ENCODE results near the gene MYO9A.
"Not testable (repeated sequence)": the region's sequence is repeated elsewhere in the genome, so short reads cannot be mapped to it uniquely, and the experiment has no call there.

The MYO9A gene

GRCh38 chr15:72009222-72009621 is 108.7 kb downstream of the MYO9A start:
- peaks cover 24% of the 10 kb centered on the region for H3K36me3 Mint-ChIP-seq
- no peaks in the 10 kb centered on the region for H3K27me3 Mint-ChIP-seq
- no peak overlapping the region for H3K4me3 Mint-ChIP-seq
- no peak overlapping the region for H3K27ac Mint-ChIP-seq
- H3K9me3 Mint-ChIP-seq (ENCODE audit: low read depth): no peaks in the 10 kb centered on the region
- no peaks in the 10 kb centered on the region for H3K4me1 Mint-ChIP-seq (ENCODE audit: low read depth)

- Mint-ChIP-seq H3K27ac (no peak overlapping the region), H3K9me3 (ENCODE audit: low read depth) (no peaks in the 10 kb centered on the region), H3K4me3 (no peak overlapping the region), H3K36me3 (peaks cover 28% of the 10 kb centered on the region), H3K27me3 (no peaks in the 10 kb centered on the region), H3K4me1 (ENCODE audit: low read depth) (no peaks in the 10 kb centered on the region)
Observed at GRCh38 chr15:72006382-72006781, 111.6 kb downstream of the MYO9A start.

GRCh38 chr15:72005483-72005882 is 112.5 kb downstream of the MYO9A start:
- Mint-ChIP-seq H3K36me3 (peaks cover 28% of the 10 kb centered on the region), H3K27ac (no peak overlapping the region), H3K4me3 (no peak overlapping the region), H3K9me3 (ENCODE audit: low read depth) (no peaks in the 10 kb centered on the region), H3K27me3 (no peaks in the 10 kb centered on the region), H3K4me1 (ENCODE audit: low read depth) (no peaks in the 10 kb centered on the region)

GRCh38 chr15:71999807-72000206 is 118.1 kb downstream of the MYO9A start:
- H3K27ac Mint-ChIP-seq: no peak overlapping the region
- peaks cover 22% of the 10 kb centered on the region for H3K36me3 Mint-ChIP-seq
- no peaks in the 10 kb centered on the region for H3K27me3 Mint-ChIP-seq
- no peaks in the 10 kb centered on the region for H3K9me3 Mint-ChIP-seq (ENCODE audit: low read depth)
- H3K4me3 Mint-ChIP-seq: no peak overlapping the region
- H3K4me1 Mint-ChIP-seq (ENCODE audit: low read depth): no peaks in the 10 kb centered on the region

- H3K4me1 Mint-ChIP-seq (ENCODE audit: low read depth); H3K9me3 Mint-ChIP-seq (ENCODE audit: low read depth); H3K27me3 Mint-ChIP-seq; H3K27ac Mint-ChIP-seq; H3K4me3 Mint-ChIP-seq: not testable (repeated sequence)
- peaks cover 19% of the 10 kb centered on the region for H3K36me3 Mint-ChIP-seq
Observed at GRCh38 chr15:71998717-71999116, 119.2 kb downstream of the MYO9A start.

GRCh38 chr15:71997691-71998090 is 120.3 kb downstream of the MYO9A start:
- H3K9me3 Mint-ChIP-seq (ENCODE audit: low read depth): no peaks in the 10 kb centered on the region
- no peaks in the 10 kb centered on the region for H3K27me3 Mint-ChIP-seq
- H3K4me3 Mint-ChIP-seq: no peak overlapping the region
- H3K4me1 Mint-ChIP-seq (ENCODE audit: low read depth): no peaks in the 10 kb centered on the region
- H3K27ac Mint-ChIP-seq: no peak overlapping the region
- peaks cover 18% of the 10 kb centered on the region for H3K36me3 Mint-ChIP-seq

GRCh38 chr15:71975816-71976150 is 142.2 kb downstream of the MYO9A start:
- Mint-ChIP-seq H3K9me3 (ENCODE audit: low read depth) (no peaks in the 10 kb centered on the region), H3K27ac (no peak overlapping the region), H3K4me3 (no peak overlapping the region), H3K36me3 (peaks cover 21% of the 10 kb centered on the region), H3K27me3 (no peaks in the 10 kb centered on the region), H3K4me1 (ENCODE audit: low read depth) (no peaks in the 10 kb centered on the region)

- Mint-ChIP-seq H3K27ac (no peak overlapping the region), H3K4me3 (no peak overlapping the region), H3K36me3 (peaks cover 19% of the 10 kb centered on the region), H3K27me3 (no peaks in the 10 kb centered on the region), H3K9me3 (ENCODE audit: low read depth) (no peaks in the 10 kb centered on the region), H3K4me1 (ENCODE audit: low read depth) (no peaks in the 10 kb centered on the region)
Observed at GRCh38 chr15:71974211-71974610, 143.7 kb downstream of the MYO9A start.

- Mint-ChIP-seq H3K4me3 (no peak overlapping the region), H3K4me1 (ENCODE audit: low read depth) (no peaks in the 10 kb centered on the region), H3K27me3 (no peaks in the 10 kb centered on the region), H3K27ac (no peak overlapping the region), H3K9me3 (ENCODE audit: low read depth) (no peaks in the 10 kb centered on the region), H3K36me3 (peaks cover 16% of the 10 kb centered on the region)
Observed at GRCh38 chr15:71973366-71973765, 144.6 kb downstream of the MYO9A start.

GRCh38 chr15:71971905-71972304 is 146.0 kb downstream of the MYO9A start:
- peaks cover 15% of the 10 kb centered on the region for H3K36me3 Mint-ChIP-seq
- H3K27ac Mint-ChIP-seq: no peak overlapping the region
- H3K4me3 Mint-ChIP-seq: no peak overlapping the region
- H3K4me1 Mint-ChIP-seq (ENCODE audit: low read depth): no peaks in the 10 kb centered on the region
- H3K9me3 Mint-ChIP-seq (ENCODE audit: low read depth): no peaks in the 10 kb centered on the region
- no peaks in the 10 kb centered on the region for H3K27me3 Mint-ChIP-seq

- H3K36me3 Mint-ChIP-seq: peaks cover 13% of the 10 kb centered on the region
- H3K4me1 Mint-ChIP-seq (ENCODE audit: low read depth): no peaks in the 10 kb centered on the region
- H3K9me3 Mint-ChIP-seq (ENCODE audit: low read depth): no peaks in the 10 kb centered on the region
- no peak overlapping the region for H3K4me3 Mint-ChIP-seq
- H3K27me3 Mint-ChIP-seq: no peaks in the 10 kb centered on the region
- no peak overlapping the region for H3K27ac Mint-ChIP-seq
Observed at GRCh38 chr15:71970435-71970834, 147.5 kb downstream of the MYO9A start.

- no peak overlapping the region for H3K4me3 Mint-ChIP-seq
- no peaks in the 10 kb centered on the region for H3K4me1 Mint-ChIP-seq (ENCODE audit: low read depth)
- peaks cover 12% of the 10 kb centered on the region for H3K36me3 Mint-ChIP-seq
- H3K9me3 Mint-ChIP-seq (ENCODE audit: low read depth): no peaks in the 10 kb centered on the region
- no peak overlapping the region for H3K27ac Mint-ChIP-seq
- no peaks in the 10 kb centered on the region for H3K27me3 Mint-ChIP-seq
Observed at GRCh38 chr15:71962537-71962936, 155.4 kb downstream of the MYO9A start.

- peaks cover 12% of the 10 kb centered on the region for H3K36me3 Mint-ChIP-seq
- H3K27me3 Mint-ChIP-seq: no peaks in the 10 kb centered on the region
- no peak overlapping the region for H3K4me3 Mint-ChIP-seq
- H3K4me1 Mint-ChIP-seq (ENCODE audit: low read depth): no peaks in the 10 kb centered on the region
- no peaks in the 10 kb centered on the region for H3K9me3 Mint-ChIP-seq (ENCODE audit: low read depth)
- no peak overlapping the region for H3K27ac Mint-ChIP-seq
Observed at GRCh38 chr15:71957026-71957425, 160.9 kb downstream of the MYO9A start.

GRCh38 chr15:71951134-71951533 is 166.8 kb downstream of the MYO9A start:
- H3K27ac Mint-ChIP-seq: no peak overlapping the region
- H3K4me1 Mint-ChIP-seq (ENCODE audit: low read depth): no peaks in the 10 kb centered on the region
- H3K9me3 Mint-ChIP-seq (ENCODE audit: low read depth): no peaks in the 10 kb centered on the region
- peaks cover 13% of the 10 kb centered on the region for H3K36me3 Mint-ChIP-seq
- H3K27me3 Mint-ChIP-seq: no peaks in the 10 kb centered on the region
- H3K4me3 Mint-ChIP-seq: no peak overlapping the region

- peaks cover 6% of the 10 kb centered on the region for H3K36me3 Mint-ChIP-seq
- no peak overlapping the region for H3K4me3 Mint-ChIP-seq
- H3K27ac Mint-ChIP-seq: no peak overlapping the region
- no peaks in the 10 kb centered on the region for H3K27me3 Mint-ChIP-seq
- no peaks in the 10 kb centered on the region for H3K4me1 Mint-ChIP-seq (ENCODE audit: low read depth)
- no peaks in the 10 kb centered on the region for H3K9me3 Mint-ChIP-seq (ENCODE audit: low read depth)
Observed at GRCh38 chr15:71945012-71945411, 172.9 kb downstream of the MYO9A start.

GRCh38 chr15:71943806-71944205 is 174.1 kb downstream of the MYO9A start:
- Mint-ChIP-seq H3K4me3 (no peak overlapping the region), H3K9me3 (ENCODE audit: low read depth) (no peaks in the 10 kb centered on the region), H3K27ac (no peak overlapping the region), H3K4me1 (ENCODE audit: low read depth) (no peaks in the 10 kb centered on the region), H3K27me3 (no peaks in the 10 kb centered on the region), H3K36me3 (peaks cover 6% of the 10 kb centered on the region)

All from activated naive CD8-positive, alpha-beta T cell (primary cell).